IMR-90 (cell line): Measurements from ENCODE around the gene CHRNB4. TPM values are rescaled to one million over a fixed set of nuclear protein-coding genes. Genes with fewer than 3 reads are reported as not detected.

Source experiments
- ATAC-seq: fragments of 200-7000 bp; cut with Tn5 transposase; 2 replicates; pipeline ENCODE4 v1.9.1; 2020; ENCODE audit warnings: low read depth, mild to moderate bottlenecking, moderate library complexity
- BruUV-seq: library from RNA; stranded (reverse); fragments of 400-500 nt; replicated peaks from 2 replicates; lab custom pipeline; 2021; lab: Mats Ljungman, UMichigan
- CTCF ChIA-PET: fragments of 300-600 bp; formaldehyde crosslinking; extraction: SDS; loops from one replicate; lab custom pipeline; 2021; ENCODE audit warnings: antibody characterized with exemption; lab: Yijun Ruan, JAX
- POLR2A ChIA-PET: fragments of 300-600 bp; sonication (Branson Sonifier 250); formaldehyde crosslinking; loops from one replicate; lab custom pipeline; 2022; ENCODE audit warnings: antibody characterized with exemption; ENCODE audit not compliant: unreplicated experiment; lab: Charles Lee
- DNase-seq: peaks from one replicate; pipeline ENCODE4 v3.0.0; 2013
- H2AFZ ChIP-seq: replicated peaks from 2 replicates; pipeline ENCODE3; 2013; ENCODE audit warnings: low read length, mild to moderate bottlenecking; ENCODE audit not compliant: poor library complexity
- H2AK5ac ChIP-seq: 2 replicates; pipeline ENCODE4 v1.6.1; 2013; ENCODE audit warnings: low read depth, low read length, inconsistent platforms
- H2AK9ac ChIP-seq: replicated peaks from 2 replicates; pipeline ENCODE3; 2013; ENCODE audit warnings: mild to moderate bottlenecking, low read depth, low read length, moderate library complexity; ENCODE audit not compliant: poor library complexity
- H2BK120ac ChIP-seq: 2 replicates; pipeline ENCODE4 v1.6.1; 2013; ENCODE audit warnings: low read depth, low read length, inconsistent platforms
- H2BK15ac ChIP-seq: 3 replicates; pipeline ENCODE4 v1.6.1; 2013; ENCODE audit warnings: low read depth, low read length, inconsistent platforms
- H2BK20ac ChIP-seq: 2 replicates; pipeline ENCODE4 v1.6.1; 2013; ENCODE audit warnings: low read depth, mild to moderate bottlenecking, inconsistent platforms, low read length, moderate library complexity
- H2BK5ac ChIP-seq: 2 replicates; pipeline ENCODE4 v1.6.1; 2013; ENCODE audit warnings: mild to moderate bottlenecking, low read depth, low read length, inconsistent platforms; ENCODE audit not compliant: poor library complexity, severe bottlenecking
- H3K14ac ChIP-seq: replicated peaks from 2 replicates; pipeline ENCODE4 v1.6.1; 2013; ENCODE audit warnings: low read depth, low read length, inconsistent platforms
- H3K18ac ChIP-seq: 2 replicates; pipeline ENCODE4 v1.6.1; 2013; ENCODE audit warnings: low read depth, low read length, control low read depth
- H3K23ac ChIP-seq: 2 replicates; pipeline ENCODE4 v1.6.1; 2013; ENCODE audit warnings: low read depth, low read length, inconsistent platforms
- H3K27ac ChIP-seq: 2 replicates; pipeline ENCODE4 v1.5.1; 2013; ENCODE audit warnings: mild to moderate bottlenecking, control low read depth, low read length; ENCODE audit not compliant: insufficient read depth
- H3K27me3 ChIP-seq: 2 replicates; pipeline ENCODE4 v1.6.1; 2013; ENCODE audit warnings: low read length; ENCODE audit not compliant: control insufficient read depth, insufficient read depth
- H3K36me3 ChIP-seq: 2 replicates; pipeline ENCODE4 v1.6.1; 2013; ENCODE audit warnings: low read length, mixed read lengths; ENCODE audit not compliant: control insufficient read depth, insufficient read depth
- H3K4ac ChIP-seq: 2 replicates; pipeline ENCODE4 v1.6.1; 2013; ENCODE audit warnings: low read depth, low read length, inconsistent platforms
- H3K4me1 ChIP-seq: 2 replicates; pipeline ENCODE4 v1.6.1; 2013; ENCODE audit warnings: low read length, mixed read lengths; ENCODE audit not compliant: control insufficient read depth, insufficient read depth
- H3K4me2 ChIP-seq: 2 replicates; pipeline ENCODE4 v1.6.1; 2013; ENCODE audit warnings: low read depth, mild to moderate bottlenecking, control low read depth, low read length, moderate library complexity
- H3K4me3 ChIP-seq: 2 replicates; pipeline ENCODE4 v1.5.1; 2013; ENCODE audit warnings: low read depth, mild to moderate bottlenecking, control low read depth, low read length, moderate library complexity; ENCODE audit not compliant: insufficient read depth
- H3K56ac ChIP-seq: 2 replicates; pipeline ENCODE4 v1.6.1; 2013; ENCODE audit warnings: low read length, inconsistent platforms; ENCODE audit not compliant: insufficient read depth; ENCODE audit errors: extremely low read depth
- H3K79me1 ChIP-seq, 2 experiments: 2 replicates each; pipeline ENCODE4 v1.6.1; 2013; ENCODE audit warnings: low read length in 2 of 2, inconsistent platforms in 1 of 2, low read depth in 1 of 2
- H3K9ac ChIP-seq: 2 replicates; pipeline ENCODE4 v1.6.1; 2013; ENCODE audit warnings: low read depth, low read length, control low read depth
- H3K9me1 ChIP-seq: 2 replicates; pipeline ENCODE4 v1.6.1; 2013; ENCODE audit warnings: low read length, inconsistent platforms; ENCODE audit not compliant: insufficient read depth
- H3K9me3 ChIP-seq: 2 replicates; pipeline ENCODE4 v1.6.1; 2013; ENCODE audit warnings: low read length; ENCODE audit not compliant: control insufficient read depth, insufficient read depth
- H4K20me1 ChIP-seq: 2 replicates; pipeline ENCODE4 v1.6.1; 2013; ENCODE audit warnings: low read length, inconsistent platforms; ENCODE audit not compliant: insufficient read depth
- H4K5ac ChIP-seq: 2 replicates; pipeline ENCODE4 v1.6.1; 2013; ENCODE audit warnings: mild to moderate bottlenecking, low read depth, low read length, control low read depth
- H4K8ac ChIP-seq, 2 experiments: 2 replicates each; pipeline ENCODE4 v1.6.1; 2013; ENCODE audit warnings: low read depth in 2 of 2, low read length in 2 of 2, control low read depth in 1 of 2, inconsistent platforms in 1 of 2
- H4K91ac ChIP-seq: 2 replicates; pipeline ENCODE4 v1.6.1; 2013; ENCODE audit warnings: low read depth, low read length, inconsistent platforms; ENCODE audit not compliant: insufficient read depth
- BHLHE40 ChIP-seq: fragments of 150-350 bp; IDR thresholded peaks from 2 replicates; pipeline ENCODE4 v1.6.1; 2016; ENCODE audit warnings: mild to moderate bottlenecking, low read depth, low read length
- CEBPB ChIP-seq: IDR thresholded peaks from 2 replicates; pipeline ENCODE4 v1.6.1; 2012; ENCODE audit warnings: low read depth, low read length, improper control_type of control experiment
- CHD1 ChIP-seq: IDR thresholded peaks from 2 replicates; pipeline ENCODE4 v1.6.1; 2012; ENCODE audit warnings: low read depth, low read length, improper control_type of control experiment
- MXI1 ChIP-seq: IDR thresholded peaks from 2 replicates; pipeline ENCODE4 v1.6.1; 2012; ENCODE audit warnings: low read depth, mild to moderate bottlenecking, low read length, moderate library complexity, borderline replicate concordance
- NFE2L2 ChIP-seq: fragments of 150-350 bp; IDR thresholded peaks from 2 replicates; pipeline ENCODE4 v1.6.1; 2016; ENCODE audit warnings: low read depth, mild to moderate bottlenecking, low read length
- WGBS, 2 experiments: methylation state at CpG; one replicate each; pipeline versions ENCODE4 v1.1.5 to v1.1.7; 2013; ENCODE audit warnings: missing lambda C conversion rate in 2 of 2; ENCODE audit not compliant: insufficient read length in 1 of 2; ENCODE audit errors: extremely low coverage in 2 of 2; 5-methylcytosine and 5-hydroxymethylcytosine counted together
- dilution Hi-C: fragments of 300-500 bp; cut with HindIII; formaldehyde crosslinking; loops from one replicate; pipeline ENCODE4 v1.14.3; 2018; ENCODE audit warnings: low sequenced_read_pairs; ENCODE audit not compliant: unreplicated experiment
- in situ Hi-C: fragments of 300-500 bp; cut with MboI; formaldehyde crosslinking; loops from 3 replicates; pipeline ENCODE4 v1.14.3; 2019; ENCODE audit warnings: low sequenced_read_pairs, inconsistent platforms, mixed read lengths
- intact Hi-C: fragments of 100-400 bp; cut with micrococcal nuclease; formaldehyde crosslinking; loops from 2 replicates; pipeline ENCODE4 v1.10.0; 2022
- polyA plus RNA-seq, 3 experiments: library from polyadenylated mRNA; depleted of rRNA; stranded (reverse); fragments of >200 nt; gene quantifications; 2 replicates each; pipeline ENCODE4 v1.2.3, GENCODE V29; 2012; ENCODE audit warnings: low replicate concordance in 1 of 3
- total RNA-seq: library from RNA; depleted of rRNA; stranded (reverse); fragments of >200 nt; gene quantifications from 2 replicates; pipeline ENCODE4 v1.2.3, GENCODE V29; 2012
- TF ChIP-seq, protein P1 (sequence below): fragments of 150-350 bp; IDR thresholded peaks from 2 replicates; pipeline ENCODE4 v1.6.1; 2017; ENCODE audit warnings: mild to moderate bottlenecking, antibody characterized with exemption, low read length, low read depth
- TF ChIP-seq, protein P2 (sequence below): fragments of 150-350 bp; IDR thresholded peaks from 2 replicates; pipeline ENCODE4 v1.6.1; 2016; ENCODE audit warnings: low read depth, mild to moderate bottlenecking, low read length, moderate library complexity, borderline replicate concordance

Gene CHRNB4
- total and polyA plus RNA-seq, 2 of the 4 experiments (the other 2 are of a cell fraction), result not detected

- POLR2A ChIA-PET, result no interaction called here
- Histone ChIP-seq H2AK5ac (no peak overlapping the region), H3K36me3 (no peaks in the 10 kb centered on the region), H4K8ac (no peak overlapping the region), H3K4me1 (no peaks in the 10 kb centered on the region), H2BK120ac (no peak overlapping the region), H3K27ac (no peak overlapping the region), H3K79me1 (no peaks in the 10 kb centered on the region), H3K18ac (no peak overlapping the region), H3K14ac (no peak overlapping the region), H3K27me3 (peaks cover 29% of the 10 kb centered on the region), H3K23ac (no peak overlapping the region), H3K4me3 (no peak overlapping the region), H3K56ac (no peak overlapping the region), H2BK20ac (no peak overlapping the region), H4K5ac (no peak overlapping the region), H4K20me1 (peaks cover 6% of the 10 kb centered on the region), H2BK5ac (no peak overlapping the region), H3K9me1 (no peaks in the 10 kb centered on the region), H2AK9ac (no peak overlapping the region), H3K4me2 (no peak overlapping the region), H2AFZ (no peak overlapping the region), H3K9me3 (no peaks in the 10 kb centered on the region), H3K4ac (no peak overlapping the region), H4K91ac (no peak overlapping the region), H2BK15ac (no peak overlapping the region), H3K9ac (no peak overlapping the region)
- in situ Hi-C loops (loop anchor here (5.0 kb wide), 1 partner anchor 91 kb away; no protein-coding TSS in a partner anchor), intact Hi-C loops (loop anchor here (10.0 kb wide), 1 partner anchor 268 kb away; no protein-coding TSS in a partner anchor), dilution Hi-C loops (no loop called here)
- CTCF ChIA-PET, result no interaction called here
- DNase-seq (no peak), ATAC-seq (no peak)
- BruUV-seq, result no TSS peak
- TF ChIP-seq CEBPB, result no peak
- TF ChIP-seq, protein P1, sequence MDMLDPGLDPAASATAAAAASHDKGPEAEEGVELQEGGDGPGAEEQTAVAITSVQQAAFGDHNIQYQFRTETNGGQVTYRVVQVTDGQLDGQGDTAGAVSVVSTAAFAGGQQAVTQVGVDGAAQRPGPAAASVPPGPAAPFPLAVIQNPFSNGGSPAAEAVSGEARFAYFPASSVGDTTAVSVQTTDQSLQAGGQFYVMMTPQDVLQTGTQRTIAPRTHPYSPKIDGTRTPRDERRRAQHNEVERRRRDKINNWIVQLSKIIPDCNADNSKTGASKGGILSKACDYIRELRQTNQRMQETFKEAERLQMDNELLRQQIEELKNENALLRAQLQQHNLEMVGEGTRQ, result no peak
- TF ChIP-seq, protein P2, sequence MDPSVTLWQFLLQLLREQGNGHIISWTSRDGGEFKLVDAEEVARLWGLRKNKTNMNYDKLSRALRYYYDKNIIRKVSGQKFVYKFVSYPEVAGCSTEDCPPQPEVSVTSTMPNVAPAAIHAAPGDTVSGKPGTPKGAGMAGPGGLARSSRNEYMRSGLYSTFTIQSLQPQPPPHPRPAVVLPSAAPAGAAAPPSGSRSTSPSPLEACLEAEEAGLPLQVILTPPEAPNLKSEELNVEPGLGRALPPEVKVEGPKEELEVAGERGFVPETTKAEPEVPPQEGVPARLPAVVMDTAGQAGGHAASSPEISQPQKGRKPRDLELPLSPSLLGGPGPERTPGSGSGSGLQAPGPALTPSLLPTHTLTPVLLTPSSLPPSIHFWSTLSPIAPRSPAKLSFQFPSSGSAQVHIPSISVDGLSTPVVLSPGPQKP, result no peak
- TF ChIP-seq MXI1, result no peak
- TF ChIP-seq CHD1, result no peak
- no peak for TF ChIP-seq BHLHE40
- no peak for TF ChIP-seq NFE2L2
- 40% methylated on average over 1 of the region's 2 CpGs; no CpG with 5 or more reads in 1 of the 2 experiments for WGBS, 2 experiments
These were observed 24.5 kb downstream of the CHRNB4 start for GRCh38 chr15:78616506-78616905.
